Raji (cell line): Measurements from ENCODE around the gene SERPIND1.

Experiments
- POLR2A ChIP-seq: IDR thresholded peaks from 2 replicates; pipeline ENCODE4 v1.6.1; 2011; ENCODE audit warnings: low read depth, low read length, control low read depth; ENCODE audit not compliant: insufficient read depth

Gene SERPIND1

GRCh38 chr22:20745119-20745518 is 28.8 kb upstream of the SERPIND1 start:
- no peak for TF ChIP-seq POLR2A

GRCh38 chr22:20746431-20747189 is 27.3 kb upstream of the SERPIND1 start:
- TF ChIP-seq POLR2A, result no peak

- TF ChIP-seq POLR2A, result no peak
Measured at GRCh38 chr22:20747223-20747622, 26.7 kb upstream of the SERPIND1 start.

- TF ChIP-seq POLR2A, result no peak
Measured at GRCh38 chr22:20748082-20748481, 25.8 kb upstream of the SERPIND1 start.

- TF ChIP-seq POLR2A, result no peak
Measured at GRCh38 chr22:20748731-20749428, 25.0 kb upstream of the SERPIND1 start.

- no peak for TF ChIP-seq POLR2A
Measured at GRCh38 chr22:20749453-20749852, 24.5 kb upstream of the SERPIND1 start.

GRCh38 chr22:20750461-20751184 is 23.3 kb upstream of the SERPIND1 start:
- TF ChIP-seq POLR2A, result no peak

- TF ChIP-seq POLR2A, result no peak
Measured at GRCh38 chr22:20751185-20751851, 22.6 kb upstream of the SERPIND1 start.

GRCh38 chr22:20752104-20752741 is 21.7 kb upstream of the SERPIND1 start:
- no peak for TF ChIP-seq POLR2A

- TF ChIP-seq POLR2A, result no peak
Measured at GRCh38 chr22:20752873-20753272, 21.0 kb upstream of the SERPIND1 start.

- no peak for TF ChIP-seq POLR2A
Measured at GRCh38 chr22:20756846-20757245, 17.1 kb upstream of the SERPIND1 start.

GRCh38 chr22:20758688-20759087 is 15.2 kb upstream of the SERPIND1 start:
- TF ChIP-seq POLR2A, result no peak

- TF ChIP-seq POLR2A, result no peak
Measured at GRCh38 chr22:20760084-20760483, 13.8 kb upstream of the SERPIND1 start.

GRCh38 chr22:20761536-20761935 is 12.4 kb upstream of the SERPIND1 start:
- TF ChIP-seq POLR2A, result no peak

- TF ChIP-seq POLR2A, result no peak
Measured at GRCh38 chr22:20762233-20762796, 11.6 kb upstream of the SERPIND1 start.
